Panc1 (cell line): Measurements from ENCODE around the gene FAM174C. TPM values are rescaled to one million over a fixed set of nuclear protein-coding genes. Genes with fewer than 3 reads are reported as not detected.

Source experiments
- ATAC-seq: fragments of 200-7000 bp; cut with Tn5 transposase; 2 replicates; pipeline ENCODE4 v1.9.1; 2020; ENCODE audit warnings: mild to moderate bottlenecking, moderate library complexity
- BruUV-seq: library from RNA; stranded (reverse); fragments of 400-500 nt; replicated peaks from 2 replicates; lab custom pipeline; 2021; lab: Mats Ljungman, UMichigan
- CTCF ChIA-PET: fragments of 300-600 bp; sonication (Branson Sonifier 250); formaldehyde crosslinking; loops from one replicate; lab custom pipeline; 2022; ENCODE audit warnings: antibody characterized with exemption; lab: Charles Lee
- POLR2A ChIA-PET: fragments of 300-600 bp; sonication (Branson Sonifier 250); formaldehyde crosslinking; loops from one replicate; lab custom pipeline; 2022; ENCODE audit warnings: antibody characterized with exemption; lab: Charles Lee
- DNase-seq: peaks from one replicate; pipeline ENCODE4 v3.0.0-alpha.2; 2010; ENCODE audit warnings: low read depth, low spot score
- H3K27ac ChIP-seq: 2 replicates; pipeline ENCODE4 v1.5.1; 2011; ENCODE audit warnings: mild to moderate bottlenecking, low read length, inconsistent platforms
- H3K27me3 ChIP-seq: fragments of 200-500 bp; sonication (Bioruptor generic); 2 replicates; pipeline ENCODE4 v1.6.0; 2014; ENCODE audit warnings: low read length, inconsistent platforms; ENCODE audit not compliant: control insufficient read depth, insufficient read depth
- H3K36me3 ChIP-seq: fragments of 200-500 bp; sonication (Bioruptor generic); 2 replicates; pipeline ENCODE4 v1.5.1; 2014; ENCODE audit warnings: inconsistent platforms, mild to moderate bottlenecking, low read length, moderate library complexity; ENCODE audit not compliant: control insufficient read depth, insufficient read depth
- H3K4me1 ChIP-seq: 2 replicates; pipeline ENCODE4 v1.5.1; 2011; ENCODE audit warnings: inconsistent platforms, mild to moderate bottlenecking, low read length, moderate library complexity; ENCODE audit not compliant: control insufficient read depth, insufficient read depth
- H3K4me3 ChIP-seq, 2 experiments: 2 replicates each; pipeline ENCODE4 v1.5.1; 2011 to 2012; ENCODE audit warnings: low read depth in 2 of 2, low read length in 2 of 2, mild to moderate bottlenecking in 2 of 2, inconsistent platforms in 1 of 2, moderate library complexity in 1 of 2
- H3K9me3 ChIP-seq: fragments of 200-500 bp; sonication (Bioruptor generic); 2 replicates; pipeline ENCODE4 v1.5.1; 2014; ENCODE audit warnings: low read depth, mild to moderate bottlenecking, inconsistent platforms, low read length, moderate library complexity; ENCODE audit not compliant: control insufficient read depth, insufficient read depth
- CTCF ChIP-seq: fragments of 450-650 bp; IDR thresholded peaks from 2 replicates; pipeline ENCODE4 v1.5.1; 2017; ENCODE audit warnings: mild to moderate bottlenecking
- POLR2AphosphoS5 ChIP-seq: IDR thresholded peaks from 2 replicates; pipeline ENCODE4 v1.6.1; 2012; ENCODE audit warnings: mild to moderate bottlenecking, low read depth, low read length, moderate library complexity
- SIN3A ChIP-seq: IDR thresholded peaks from 2 replicates; pipeline ENCODE4 v1.6.1; 2012; ENCODE audit warnings: low read depth, mild to moderate bottlenecking, low read length, moderate library complexity, borderline replicate concordance; ENCODE audit not compliant: insufficient read depth
- TCF7L2 ChIP-seq: IDR thresholded peaks from 2 replicates; pipeline ENCODE4 v1.6.1; 2011; ENCODE audit warnings: mild to moderate bottlenecking, low read depth, low read length, inconsistent platforms
- in situ Hi-C: cut with HindIII; loops from 2 replicates; pipeline ENCODE4 v1.10.0; 2016; ENCODE audit warnings: low sequenced_read_pairs, low pct_unique_long_range_greater_than_20kb
- intact Hi-C: fragments of 100-400 bp; cut with micrococcal nuclease; formaldehyde crosslinking; loops from one replicate; pipeline ENCODE4 v1.10.0; 2022; ENCODE audit not compliant: unreplicated experiment
- total RNA-seq: library from RNA; stranded (reverse); gene quantifications from one replicate; pipeline ENCODE4 v1.2.1, GENCODE V29; 2021; ENCODE audit not compliant: unreplicated experiment
- TF ChIP-seq, protein P1 (sequence below), 2 experiments: IDR thresholded peaks; 2 replicates each; pipeline ENCODE4 v1.6.1; 2011 to 2012; ENCODE audit warnings: low read depth in 2 of 2, control low read depth in 1 of 2, low read length in 1 of 2, mild to moderate bottlenecking in 1 of 2, moderate library complexity in 1 of 2; ENCODE audit not compliant: insufficient read depth in 1 of 2

FAM174C gene
- total RNA-seq, 1 experiment from 2014 or later: 133 TPM

- Histone ChIP-seq H3K4me3 (no peak overlapping the region), H3K9me3 (no peaks in the 10 kb centered on the region), H3K36me3 (no peaks in the 10 kb centered on the region), H3K27me3 (no peaks in the 10 kb centered on the region), H3K27ac (no peak overlapping the region), H3K4me1 (no peaks in the 10 kb centered on the region)
- CTCF ChIA-PET: no interaction called here
- BruUV-seq: no TSS peak
- TF ChIP-seq POLR2AphosphoS5 (no peak), TCF7L2 (no peak), SIN3A (no peak), CTCF (no peak)
- TF ChIP-seq, protein P1, sequence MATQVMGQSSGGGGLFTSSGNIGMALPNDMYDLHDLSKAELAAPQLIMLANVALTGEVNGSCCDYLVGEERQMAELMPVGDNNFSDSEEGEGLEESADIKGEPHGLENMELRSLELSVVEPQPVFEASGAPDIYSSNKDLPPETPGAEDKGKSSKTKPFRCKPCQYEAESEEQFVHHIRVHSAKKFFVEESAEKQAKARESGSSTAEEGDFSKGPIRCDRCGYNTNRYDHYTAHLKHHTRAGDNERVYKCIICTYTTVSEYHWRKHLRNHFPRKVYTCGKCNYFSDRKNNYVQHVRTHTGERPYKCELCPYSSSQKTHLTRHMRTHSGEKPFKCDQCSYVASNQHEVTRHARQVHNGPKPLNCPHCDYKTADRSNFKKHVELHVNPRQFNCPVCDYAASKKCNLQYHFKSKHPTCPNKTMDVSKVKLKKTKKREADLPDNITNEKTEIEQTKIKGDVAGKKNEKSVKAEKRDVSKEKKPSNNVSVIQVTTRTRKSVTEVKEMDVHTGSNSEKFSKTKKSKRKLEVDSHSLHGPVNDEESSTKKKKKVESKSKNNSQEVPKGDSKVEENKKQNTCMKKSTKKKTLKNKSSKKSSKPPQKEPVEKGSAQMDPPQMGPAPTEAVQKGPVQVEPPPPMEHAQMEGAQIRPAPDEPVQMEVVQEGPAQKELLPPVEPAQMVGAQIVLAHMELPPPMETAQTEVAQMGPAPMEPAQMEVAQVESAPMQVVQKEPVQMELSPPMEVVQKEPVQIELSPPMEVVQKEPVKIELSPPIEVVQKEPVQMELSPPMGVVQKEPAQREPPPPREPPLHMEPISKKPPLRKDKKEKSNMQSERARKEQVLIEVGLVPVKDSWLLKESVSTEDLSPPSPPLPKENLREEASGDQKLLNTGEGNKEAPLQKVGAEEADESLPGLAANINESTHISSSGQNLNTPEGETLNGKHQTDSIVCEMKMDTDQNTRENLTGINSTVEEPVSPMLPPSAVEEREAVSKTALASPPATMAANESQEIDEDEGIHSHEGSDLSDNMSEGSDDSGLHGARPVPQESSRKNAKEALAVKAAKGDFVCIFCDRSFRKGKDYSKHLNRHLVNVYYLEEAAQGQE (IDR thresholded peaks at IDR 0.05; ENCODE audit: insufficient read depth in 1 of 2, low read depth in 2 of 2, low read length in 1 of 2): no peak
- in situ Hi-C loops: no loop called here
- intact Hi-C loops: no loop called here
- POLR2A ChIA-PET: no interaction called here
- no peak for DNase-seq
- no peak for ATAC-seq
Observed at GRCh38 chr19:1226522-1227303, 48.6 kb upstream of the FAM174C start.

DNA sequence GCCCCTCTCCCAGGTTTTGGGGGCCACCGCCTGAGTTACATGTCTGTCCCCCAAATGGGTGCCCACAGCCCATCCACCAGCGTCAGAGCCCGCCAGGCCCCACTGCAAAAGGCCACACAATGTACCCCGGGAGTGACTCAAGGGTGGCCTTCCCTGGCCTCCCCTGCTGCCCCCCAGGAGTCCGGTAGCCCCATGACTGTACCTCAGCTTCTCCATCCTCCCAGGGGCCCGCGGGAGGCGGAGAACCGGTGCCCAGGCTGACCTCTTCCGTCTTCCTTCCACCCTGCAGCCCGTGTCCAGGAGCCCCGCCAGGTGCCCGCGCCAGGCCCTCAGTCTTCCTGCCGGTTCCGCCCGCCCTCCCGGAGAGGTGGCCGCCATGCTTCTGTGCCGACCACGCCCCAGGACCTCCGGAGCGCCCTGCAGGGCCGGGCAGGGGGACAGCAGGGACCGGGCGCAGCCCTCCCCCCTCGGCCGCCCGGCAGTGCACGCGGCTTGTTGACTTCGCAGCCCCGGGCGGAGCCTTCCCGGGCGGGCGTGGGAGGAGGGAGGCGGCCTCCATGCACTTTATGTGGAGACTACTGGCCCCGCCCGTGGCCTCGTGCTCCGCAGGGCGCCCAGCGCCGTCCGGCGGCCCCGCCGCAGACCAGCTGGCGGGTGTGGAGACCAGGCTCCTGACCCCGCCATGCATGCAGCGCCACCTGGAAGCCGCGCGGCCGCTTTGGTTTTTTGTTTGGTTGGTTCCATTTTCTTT lies 47.9 kb upstream of the FAM174C start:
- ChIA-PET CTCF (no interaction called here), POLR2A (no interaction called here)
- TF ChIP-seq, protein P1 (IDR thresholded peaks at IDR 0.05; ENCODE audit: insufficient read depth in 1 of 2, low read depth in 2 of 2, low read length in 1 of 2): no peak
- no peak for TF ChIP-seq CTCF
- no peak for TF ChIP-seq SIN3A
- no peak for TF ChIP-seq POLR2AphosphoS5
- TF ChIP-seq TCF7L2: no peak
- in situ Hi-C loops (no loop called here), intact Hi-C loops (no loop called here)
- Histone ChIP-seq H3K36me3 (no peaks in the 10 kb centered on the region), H3K9me3 (no peaks in the 10 kb centered on the region), H3K27me3 (no peaks in the 10 kb centered on the region), H3K4me1 (peaks cover 7% of the 10 kb centered on the region), H3K4me3 (no peak overlapping the region), H3K27ac (no peak overlapping the region)
- DNase-seq: no peak
- no peak for ATAC-seq
- no TSS peak for BruUV-seq
